DOHH2 (cell line): Measurements from ENCODE around the gene ERC2.

ENCODE experiments used
- CTCF ChIP-seq: fragments of 200-600 bp; sonication (generic); IDR thresholded peaks from one replicate; pipeline ENCODE4 v1.5.1; 2014; ENCODE audit warnings: antibody characterized with exemption, mild to moderate bottlenecking, low read depth, low read length; ENCODE audit not compliant: poor library complexity, severe bottlenecking
- EZH2phosphoT487 ChIP-seq: fragments of 200-600 bp; sonication (generic); IDR thresholded peaks from 2 replicates; pipeline ENCODE4 v1.6.1; 2017; ENCODE audit warnings: borderline replicate concordance, mild to moderate bottlenecking, antibody characterized with exemption, low read length, moderate library complexity, mixed read lengths

DNA sequence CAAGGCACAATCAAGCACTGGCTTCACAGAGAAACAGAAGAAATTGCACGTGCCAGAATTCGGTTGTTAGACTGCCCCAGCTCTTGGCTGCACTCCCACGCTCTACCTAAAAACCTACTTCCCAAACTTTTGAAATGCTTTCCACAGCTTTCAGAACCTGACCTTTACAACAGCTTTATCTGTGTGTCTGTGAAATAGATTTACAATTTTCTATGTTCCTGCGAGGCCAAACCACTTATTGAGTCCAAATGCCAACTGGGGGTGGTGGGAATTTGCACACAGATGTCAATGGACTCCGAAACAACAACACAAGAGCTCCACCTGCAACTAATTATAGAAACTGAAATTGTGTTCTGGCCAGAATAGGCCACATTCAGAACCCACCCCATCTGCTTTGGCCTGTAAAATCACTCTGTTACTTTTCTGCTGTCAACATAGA lies 44.6 kb downstream of the ERC2 start:
- no peak for TF ChIP-seq CTCF
- no peak for TF ChIP-seq EZH2phosphoT487
